GM21390 (cell line): Measurements from ENCODE around the gene ZBTB20.

ENCODE experiments used
- ATAC-seq: cut with Tn5 transposase; IDR thresholded peaks from one replicate; pipeline ENCODE4 v1.9.1; 2021; ENCODE audit not compliant: unreplicated experiment

Gene ZBTB20

GRCh38 chr3:114318295-114318694, 828.8 kb downstream of the ZBTB20 start:
- ATAC-seq: no peak

- ATAC-seq: no peak
Observed at GRCh38 chr3:114314282-114314681, 832.8 kb downstream of the ZBTB20 start.

GRCh38 chr3:114313426-114313825, 833.7 kb downstream of the ZBTB20 start:
- no peak for ATAC-seq

GRCh38 chr3:114310695-114311094, 836.4 kb downstream of the ZBTB20 start:
- ATAC-seq: no peak

GRCh38 chr3:114308830-114309229, 838.3 kb downstream of the ZBTB20 start:
- ATAC-seq: peak; percentile 80

- ATAC-seq: peak; percentile 19
Observed at GRCh38 chr3:114308377-114308776, 838.7 kb downstream of the ZBTB20 start.

GRCh38 chr3:114307832-114308231, 839.3 kb downstream of the ZBTB20 start:
- ATAC-seq: no peak

GRCh38 chr3:114307222-114307830, 839.8 kb downstream of the ZBTB20 start:
- ATAC-seq: peak; percentile 54

GRCh38 chr3:114299941-114300624, 847.0 kb downstream of the ZBTB20 start:
- no peak for ATAC-seq

GRCh38 chr3:114299421-114299820, 847.7 kb downstream of the ZBTB20 start:
- ATAC-seq: no peak

GRCh38 chr3:114295946-114296345, 851.1 kb downstream of the ZBTB20 start:
- ATAC-seq: no peak

GRCh38 chr3:114294940-114295480, 852.1 kb downstream of the ZBTB20 start:
- no peak for ATAC-seq

- ATAC-seq: no peak
Observed at GRCh38 chr3:114293838-114294535, 853.1 kb downstream of the ZBTB20 start, which contains the start of gene TIGIT. TIGIT (plus strand) TSS chr3:114294028; CDS start chr3:114294062, 34 bp downstream.

- peak; percentile 88 for ATAC-seq
Observed at GRCh38 chr3:114290911-114291901, 855.9 kb downstream of the ZBTB20 start.

- no peak for ATAC-seq
Observed at GRCh38 chr3:114286266-114286665, 860.8 kb downstream of the ZBTB20 start.

- no peak for ATAC-seq
Observed at GRCh38 chr3:114285648-114286230, 861.3 kb downstream of the ZBTB20 start.

GRCh38 chr3:114284644-114285043, 862.4 kb downstream of the ZBTB20 start:
- ATAC-seq: no peak
